ENCODE measurements around the gene MEI1.
A peak's percentile ranks its signal among the peaks of the same experiment; 100 is the strongest.
"Not testable (repeated sequence)": the region's sequence is repeated elsewhere in the genome, so short reads cannot be mapped to it uniquely, and the experiment has no call there.

MEI1 gene

DNA sequence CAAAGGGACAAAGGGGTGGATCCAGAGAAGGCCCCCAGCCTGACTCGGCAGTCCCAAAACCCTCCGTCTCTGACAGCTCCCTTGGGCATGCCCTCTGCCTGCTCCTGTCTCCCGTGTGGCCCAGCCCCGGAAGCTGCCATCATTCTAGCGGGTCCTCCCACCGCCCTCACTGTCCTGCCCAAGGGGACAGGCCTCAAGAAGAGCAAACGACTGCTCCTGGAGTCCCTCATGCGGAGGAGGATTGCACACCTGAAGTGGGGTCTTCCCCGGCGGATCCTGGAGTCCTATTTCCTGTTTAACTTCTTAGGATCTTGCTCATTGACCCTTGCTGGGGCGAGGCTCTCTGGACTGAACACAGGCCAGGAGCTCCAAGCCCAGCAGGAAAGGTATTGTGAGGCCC, 2.6 kb upstream of the MEI1 start:
- H3K27ac ChIP-seq = peak overlapping the region; percentile 84
- no peaks in the 10 kb centered on the region; the same call in 1 of the 2 replicates for H3K36me3 ChIP-seq
- H3K9ac ChIP-seq = peak overlapping the region; percentile 76
- H3K4me1 ChIP-seq = peaks cover 32% of the 10 kb centered on the region
- no peaks in the 10 kb centered on the region for H3K9me3 ChIP-seq
- no peak for TF ChIP-seq Cebpa-rat (IDR thresholded peaks at IDR 0.05)
- H3K4me2 ChIP-seq = peak overlapping the region; percentile 90
- no peaks in the 10 kb centered on the region for H3K27me3 ChIP-seq
- peak overlapping the region; percentile 57 for H3K4me3 ChIP-seq
- H4K20me1 ChIP-seq = no peaks in the 10 kb centered on the region

DNA sequence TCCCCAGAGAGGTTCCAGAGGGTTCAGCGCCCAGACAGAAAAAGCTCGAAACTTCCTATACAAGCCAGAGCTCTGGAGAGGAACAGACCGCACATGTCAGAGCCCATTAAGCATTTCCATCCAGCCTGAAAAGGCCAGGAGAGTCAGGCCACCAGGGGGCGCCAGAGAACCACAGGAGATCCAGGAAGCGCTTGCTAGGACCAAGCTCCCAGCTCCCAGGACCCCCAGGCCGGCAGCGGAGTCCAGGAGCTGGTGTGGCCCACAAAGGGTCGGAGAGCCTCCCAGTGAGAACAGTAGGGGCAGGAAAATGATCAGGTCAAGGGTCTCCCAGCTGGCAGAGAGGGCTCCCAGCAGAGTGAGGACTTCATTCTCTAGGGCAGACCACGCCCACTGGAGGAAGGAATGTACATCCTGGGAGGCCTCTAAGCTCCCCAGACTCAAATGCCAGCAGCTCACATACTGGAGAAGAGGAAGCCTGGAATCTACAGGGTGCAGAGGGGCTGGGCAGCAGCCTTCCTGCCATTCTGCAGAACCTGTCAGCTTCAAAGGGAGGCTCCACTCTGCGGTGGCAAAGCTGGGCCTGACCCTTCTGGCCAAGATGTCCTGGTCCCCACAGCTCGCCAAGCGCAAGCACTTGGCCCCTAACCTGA, 2.1 kb upstream of the MEI1 start:
- Histone ChIP-seq H3K9me3 (no peaks in the 10 kb centered on the region), H3K9ac (peak overlapping the region; percentile 76), H3K4me2 (peak overlapping the region; percentile 90), H3K4me1 (peaks cover 32% of the 10 kb centered on the region), H3K27me3 (no peaks in the 10 kb centered on the region), H3K4me3 (peak overlapping the region; percentile 57), H4K20me1 (no peaks in the 10 kb centered on the region), H3K36me3 (no peaks in the 10 kb centered on the region; the same call in 1 of the 2 replicates), H3K27ac (peak overlapping the region; percentile 84)
- no peak for TF ChIP-seq Cebpa-rat (IDR thresholded peaks at IDR 0.05)

DNA sequence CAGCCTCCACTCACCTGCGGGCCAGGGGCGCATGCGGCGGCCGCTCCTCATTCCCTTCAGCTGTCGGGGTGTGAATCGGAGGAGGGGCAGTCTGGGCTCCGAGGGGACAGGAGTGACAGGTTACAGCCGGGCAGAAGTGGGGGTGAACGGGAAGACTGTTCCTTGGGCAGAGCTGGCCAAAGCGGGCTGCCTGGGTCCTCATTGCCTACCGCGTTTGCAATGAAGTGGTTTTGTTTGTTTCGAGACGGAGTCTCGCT, 733 bp downstream of the MEI1 start:
- Histone ChIP-seq H3K4me2 (no peak overlapping the region), H3K4me3 (no peak overlapping the region), H3K27ac (no peak overlapping the region), H3K9ac (no peak overlapping the region), H3K9me3 (no peaks in the 10 kb centered on the region), H3K4me1 (peaks cover 32% of the 10 kb centered on the region), H3K36me3 (no peaks in the 10 kb centered on the region), H3K27me3 (no peaks in the 10 kb centered on the region), H4K20me1 (no peaks in the 10 kb centered on the region)
- TF ChIP-seq Cebpa-rat (IDR thresholded peaks at IDR 0.05) = no peak

- H3K4me3 ChIP-seq = no peak overlapping the region
Measured at GRCh38 chr22:41702763-41703162, 3.5 kb downstream of the MEI1 start.

GRCh38 chr22:41709341-41709740, 10.0 kb downstream of the MEI1 start:
- no peak for TF ChIP-seq Cebpa-rat (IDR thresholded peaks at IDR 0.05)
- no peak overlapping the region for H3K27ac ChIP-seq
- no peak overlapping the region for H3K4me3 ChIP-seq
- no peaks in the 10 kb centered on the region for H3K9me3 ChIP-seq
- H3K27me3 ChIP-seq = no peaks in the 10 kb centered on the region
- H3K4me2 ChIP-seq = no peak overlapping the region
- H3K4me1 ChIP-seq = 0 out of 2 replicates have a peak, but pooled peaks cover 7% of the 10 kb centered on the region
- H3K36me3 ChIP-seq = no peaks in the 10 kb centered on the region
- no peak overlapping the region for H3K9ac ChIP-seq
- H4K20me1 ChIP-seq = no peaks in the 10 kb centered on the region

More at GRCh38 chr22:41702763-41703162, 3.5 kb downstream of the MEI1 start:
- Histone ChIP-seq H3K27ac (no peak overlapping the region), H3K4me2 (no peak overlapping the region), H4K20me1 (no peaks in the 10 kb centered on the region), H3K36me3 (no peaks in the 10 kb centered on the region), H3K9ac (no peak overlapping the region), H3K9me3 (no peaks in the 10 kb centered on the region), H3K27me3 (no peaks in the 10 kb centered on the region), H3K4me1 (peaks cover 7% of the 10 kb centered on the region)
- no peak for TF ChIP-seq Cebpa-rat (IDR thresholded peaks at IDR 0.05)

DNA sequence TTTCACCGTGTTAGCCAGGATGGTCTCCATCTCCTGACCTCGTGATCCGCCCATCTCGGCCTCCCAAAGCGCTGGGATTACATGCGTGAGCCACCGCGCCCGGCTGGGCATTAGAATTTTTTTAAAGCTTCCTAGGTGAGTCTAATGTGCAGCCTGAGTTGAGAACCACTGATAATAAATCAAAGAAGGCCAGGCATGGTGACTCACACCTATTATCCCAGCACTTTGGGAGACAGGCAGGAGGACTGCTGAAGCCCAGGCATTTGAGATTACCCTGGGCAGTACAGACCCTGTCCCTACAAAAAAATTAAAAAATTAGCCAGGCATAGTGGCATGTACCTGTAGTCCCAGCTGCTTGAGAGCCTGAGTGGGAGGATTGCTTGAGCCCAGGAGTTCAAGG, 13.7 kb downstream of the MEI1 start:
- H3K36me3 ChIP-seq = no peaks in the 10 kb centered on the region
- 0 out of 2 replicates have a peak, but pooled peaks cover 7% of the 10 kb centered on the region for H3K4me1 ChIP-seq
- no peak overlapping the region for H3K27ac ChIP-seq
- H3K27me3 ChIP-seq = no peaks in the 10 kb centered on the region
- no peak overlapping the region for H3K4me2 ChIP-seq
- no peaks in the 10 kb centered on the region for H4K20me1 ChIP-seq
- no peak overlapping the region for H3K9ac ChIP-seq
- H3K9me3 ChIP-seq = no peaks in the 10 kb centered on the region
- no peak for TF ChIP-seq Cebpa-rat (IDR thresholded peaks at IDR 0.05)
- no peak overlapping the region for H3K4me3 ChIP-seq

- Histone ChIP-seq H3K4me1 (no peaks in the 10 kb centered on the region), H3K4me2 (no peak overlapping the region), H3K9me3 (no peaks in the 10 kb centered on the region), H3K27me3 (no peaks in the 10 kb centered on the region), H4K20me1 (no peaks in the 10 kb centered on the region), H3K27ac (no peak overlapping the region), H3K4me3 (no peak overlapping the region), H3K36me3 (no peaks in the 10 kb centered on the region), H3K9ac (no peak overlapping the region)
- TF ChIP-seq Cebpa-rat (IDR thresholded peaks at IDR 0.05) = no peak
Measured at GRCh38 chr22:41722496-41722895, 23.2 kb downstream of the MEI1 start.

GRCh38 chr22:41725510-41726110, 26.3 kb downstream of the MEI1 start:
- no peak overlapping the region for H3K4me3 ChIP-seq
- no peak for TF ChIP-seq Cebpa-rat (IDR thresholded peaks at IDR 0.05)
- H3K4me2 ChIP-seq = no peak overlapping the region
- H3K36me3 ChIP-seq = no peaks in the 10 kb centered on the region
- H3K9me3 ChIP-seq = no peaks in the 10 kb centered on the region
- H3K4me1 ChIP-seq = no peaks in the 10 kb centered on the region
- no peaks in the 10 kb centered on the region for H4K20me1 ChIP-seq
- H3K27ac ChIP-seq = no peak overlapping the region
- no peaks in the 10 kb centered on the region for H3K27me3 ChIP-seq
- H3K9ac ChIP-seq = no peak overlapping the region

GRCh38 chr22:41731609-41732008, 32.3 kb downstream of the MEI1 start:
- no peaks in the 10 kb centered on the region for H4K20me1 ChIP-seq
- no peaks in the 10 kb centered on the region for H3K27me3 ChIP-seq
- no peaks in the 10 kb centered on the region for H3K9me3 ChIP-seq
- no peak overlapping the region for H3K4me3 ChIP-seq
- TF ChIP-seq Cebpa-rat (IDR thresholded peaks at IDR 0.05) = no peak
- H3K4me1 ChIP-seq = no peaks in the 10 kb centered on the region
- no peak overlapping the region for H3K27ac ChIP-seq
- no peak overlapping the region for H3K4me2 ChIP-seq
- H3K9ac ChIP-seq = no peak overlapping the region
- no peaks in the 10 kb centered on the region for H3K36me3 ChIP-seq

DNA sequence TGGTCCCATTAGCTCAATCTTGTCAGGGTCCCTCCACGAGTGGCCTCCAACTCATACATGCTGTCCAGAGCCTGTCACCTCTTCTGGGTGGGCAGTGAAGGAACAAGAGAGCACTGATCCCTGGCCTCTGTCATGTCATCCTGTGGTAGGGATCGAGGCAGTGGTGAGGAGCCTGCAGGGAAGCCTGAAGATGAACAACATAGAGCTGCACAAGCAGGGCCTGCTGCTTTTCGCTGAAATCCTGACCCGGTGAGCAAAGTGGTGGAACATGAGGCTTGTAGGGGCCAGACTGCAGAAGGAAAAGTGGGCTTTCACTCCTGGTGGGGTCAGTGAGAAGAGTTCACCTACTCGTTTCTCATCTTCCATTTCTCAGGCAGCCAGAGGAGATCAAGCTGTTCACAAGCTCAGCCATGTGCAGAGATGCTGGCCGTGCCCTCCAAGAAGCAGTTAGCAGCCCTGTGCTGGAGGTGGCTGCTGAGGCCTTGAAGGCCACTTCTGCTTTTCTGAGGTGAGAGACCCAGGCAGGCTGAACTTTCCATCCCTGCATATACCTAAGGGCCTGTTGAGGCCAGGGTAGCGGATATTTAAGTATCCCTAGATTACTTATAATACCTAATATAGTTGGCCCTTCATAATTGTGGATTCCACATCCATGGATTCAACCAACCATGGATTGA, 32.9 kb downstream of the MEI1 start:
- no peak for TF ChIP-seq Cebpa-rat (IDR thresholded peaks at IDR 0.05)
- no peaks in the 10 kb centered on the region for H3K27me3 ChIP-seq
- H3K27ac ChIP-seq = no peak overlapping the region
- no peaks in the 10 kb centered on the region for H4K20me1 ChIP-seq
- no peak overlapping the region for H3K9ac ChIP-seq
- H3K9me3 ChIP-seq = no peaks in the 10 kb centered on the region
- no peaks in the 10 kb centered on the region for H3K36me3 ChIP-seq
- H3K4me3 ChIP-seq = no peak overlapping the region
- H3K4me1 ChIP-seq = no peaks in the 10 kb centered on the region
- no peak overlapping the region for H3K4me2 ChIP-seq

DNA sequence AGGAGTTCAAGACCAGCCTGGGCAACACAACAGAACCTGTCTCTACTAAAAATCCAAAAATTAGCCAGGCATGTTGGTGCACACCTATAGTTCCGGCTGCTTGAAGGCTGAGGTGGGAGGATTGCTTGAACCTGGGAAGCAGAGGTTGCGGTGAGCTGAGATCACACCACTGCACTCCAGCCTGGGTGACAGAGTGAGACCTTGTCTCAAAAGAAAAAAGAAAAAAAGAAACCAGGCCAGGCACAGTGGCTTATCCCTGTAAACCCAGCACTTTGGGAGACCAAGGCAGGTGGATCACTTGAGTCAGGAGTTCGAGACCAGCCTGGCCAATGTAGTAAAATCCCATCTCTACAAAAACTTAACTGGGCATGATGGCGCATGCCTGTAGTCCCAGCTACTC, 33.9 kb downstream of the MEI1 start:
- H3K36me3 ChIP-seq, H3K4me1 ChIP-seq, H4K20me1 ChIP-seq, H3K4me2 ChIP-seq, H3K9me3 ChIP-seq, H3K27me3 ChIP-seq, H3K4me3 ChIP-seq, H3K9ac ChIP-seq, H3K27ac ChIP-seq: not testable (repeated sequence)
